NCI-H2107 treated with DMSO at 0.1 percent for 48 hours (cell line): ENCODE results near the gene CLK1.
"Not testable (repeated sequence)": the region's sequence is repeated elsewhere in the genome, so short reads cannot be mapped to it uniquely, and the experiment has no call there.

Experiments used
- DNase-seq: peaks from one replicate; lab custom pipeline; 2025; ENCODE audit not compliant: unreplicated experiment; lab: John Stamatoyannopoulos, UW

The CLK1 gene

DNA sequence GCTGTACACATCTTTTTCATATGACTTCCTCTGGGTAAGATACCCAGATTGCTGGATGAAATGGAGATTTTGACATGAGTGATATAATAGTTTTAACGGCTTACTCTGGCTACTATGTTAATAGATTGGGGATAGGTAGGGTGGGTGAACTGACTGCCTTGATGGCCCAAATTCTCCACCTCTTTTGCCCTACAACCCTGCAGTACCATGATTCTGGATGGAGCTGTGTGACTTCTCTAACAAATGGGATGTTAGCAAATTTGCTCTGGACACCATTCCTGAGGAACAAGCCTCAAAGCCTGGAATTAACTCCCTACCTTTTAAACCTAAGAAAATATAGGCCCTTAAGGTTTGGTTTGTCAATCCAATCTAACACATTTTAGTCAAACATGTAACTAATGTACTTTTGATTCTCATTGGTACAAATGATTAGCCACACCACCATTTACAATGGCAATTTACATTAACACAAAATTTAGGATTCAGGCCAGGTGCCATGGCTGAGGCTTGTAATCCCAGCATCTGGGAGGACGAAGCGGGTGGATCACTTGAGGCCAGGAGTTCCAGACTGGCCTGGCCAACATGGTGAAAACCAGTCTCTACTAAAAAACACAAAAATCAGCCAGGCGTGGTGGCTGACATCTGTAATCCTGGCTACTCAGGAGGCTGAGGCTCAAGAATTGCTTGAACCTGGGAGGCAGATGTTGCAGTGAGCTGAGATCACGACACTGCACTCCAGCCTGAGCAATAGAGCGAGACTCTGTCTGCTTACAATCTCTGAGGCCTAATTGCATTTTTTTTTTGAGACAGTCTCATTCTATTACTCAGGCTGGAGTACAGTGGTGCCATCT, 12.8 kb downstream of the CLK1 start:
- no peak for DNase-seq

DNA sequence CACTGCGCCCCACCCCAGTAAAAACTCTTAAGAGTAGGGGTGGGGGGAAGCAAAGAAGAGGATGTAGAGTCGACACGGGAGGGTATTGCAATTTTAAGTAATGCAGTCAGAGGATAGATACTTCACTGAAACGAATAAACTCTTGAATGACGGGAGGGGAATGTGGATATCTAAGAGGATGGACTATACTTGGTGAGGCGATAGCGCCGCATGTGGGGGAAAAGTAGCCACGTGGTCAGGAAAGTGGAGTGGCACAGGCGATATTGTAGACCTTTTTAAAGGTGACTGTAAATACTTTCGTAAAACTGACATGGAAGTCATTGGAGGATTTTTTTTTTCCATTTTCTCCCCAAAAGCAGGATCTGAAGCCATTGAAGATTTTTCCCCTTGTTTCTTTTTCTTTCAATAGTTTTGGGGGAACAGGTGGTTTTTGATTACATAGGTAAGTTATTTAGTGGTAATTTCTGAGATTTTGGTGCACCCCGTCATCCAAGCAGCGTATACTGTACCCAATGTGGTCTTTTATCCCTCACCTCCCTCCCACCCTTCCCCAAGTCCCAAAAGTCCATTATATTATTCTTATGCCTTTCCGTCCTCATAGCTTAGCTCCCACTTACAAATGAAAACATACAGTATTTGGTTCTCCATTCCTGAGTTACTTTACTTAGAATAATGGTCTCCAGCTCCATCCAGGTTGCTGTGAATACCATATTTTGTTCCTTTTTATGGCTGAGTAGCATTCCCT, 13.8 kb downstream of the CLK1 start:
- DNase-seq: no peak

DNA sequence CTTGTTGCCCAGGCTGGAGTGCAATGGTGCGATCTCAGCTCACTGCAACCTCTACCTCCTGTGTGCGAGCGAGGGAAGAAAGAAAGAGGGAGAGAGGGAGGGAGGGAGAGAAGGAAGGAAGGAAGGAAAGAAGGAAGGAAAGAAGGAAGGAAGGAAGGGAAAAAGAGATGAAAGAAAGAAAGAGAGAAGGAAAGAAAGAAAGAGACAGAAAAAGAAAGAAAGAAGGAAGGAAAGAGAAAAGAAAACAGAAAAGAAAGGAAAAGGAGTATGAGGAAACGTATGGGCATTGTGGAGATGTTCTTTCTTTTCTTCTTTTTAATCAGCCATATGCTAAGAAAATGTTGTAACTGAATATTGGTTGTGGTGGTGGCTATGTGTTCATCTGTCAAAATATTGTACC, 16.5 kb downstream of the CLK1 start:
- no peak for DNase-seq

DNA sequence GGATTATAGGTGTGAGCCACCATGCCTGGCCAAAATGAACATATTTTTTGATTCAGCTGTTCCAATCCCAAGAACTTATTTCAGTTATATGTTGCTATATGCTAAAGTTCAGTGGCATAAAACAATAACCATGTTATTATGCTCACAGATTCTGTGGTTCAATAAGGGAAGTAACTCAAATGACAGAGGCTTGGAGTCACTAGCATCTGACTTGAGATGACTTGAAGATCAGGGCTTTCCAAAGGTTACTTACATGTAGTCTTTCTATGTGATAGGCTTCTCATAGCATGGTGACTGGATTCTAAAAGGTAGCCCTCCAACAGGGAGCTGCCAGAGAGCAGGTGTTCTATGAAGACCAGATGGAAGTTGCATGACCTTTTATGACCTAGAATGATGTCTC, 17.2 kb downstream of the CLK1 start:
- DNase-seq: no peak

DNA sequence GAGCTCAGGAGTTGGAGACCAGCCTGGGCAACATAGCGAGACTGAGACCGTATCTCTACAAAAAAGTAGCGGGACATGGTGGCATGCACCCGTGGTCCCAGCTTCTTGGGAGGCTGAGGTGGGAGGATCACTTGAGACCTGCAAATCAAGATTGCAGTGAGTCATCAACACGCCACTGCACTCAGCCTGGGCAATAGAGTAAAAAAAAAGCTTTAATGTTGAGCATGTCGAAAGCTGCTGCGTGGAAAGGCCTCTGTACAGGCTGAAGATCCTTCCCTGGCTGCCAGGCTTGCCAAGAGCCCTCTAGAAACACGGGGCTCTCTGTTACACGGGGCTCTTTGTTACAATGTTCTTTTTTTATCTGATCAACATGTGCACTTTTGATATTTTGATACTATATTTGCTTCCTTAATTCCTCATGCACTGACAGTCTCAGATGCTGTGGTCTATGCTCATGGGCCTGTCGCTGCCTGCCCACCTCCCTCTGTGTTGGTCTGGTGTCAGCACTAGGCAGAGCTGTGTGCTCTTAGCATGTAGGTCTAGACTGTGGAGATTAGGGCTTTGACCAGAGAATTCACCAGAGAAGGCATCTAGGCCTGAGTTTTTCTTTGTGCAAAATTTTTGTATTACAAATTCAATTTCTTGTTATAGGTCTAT, 18.7 kb downstream of the CLK1 start:
- DNase-seq: no peak

DNA sequence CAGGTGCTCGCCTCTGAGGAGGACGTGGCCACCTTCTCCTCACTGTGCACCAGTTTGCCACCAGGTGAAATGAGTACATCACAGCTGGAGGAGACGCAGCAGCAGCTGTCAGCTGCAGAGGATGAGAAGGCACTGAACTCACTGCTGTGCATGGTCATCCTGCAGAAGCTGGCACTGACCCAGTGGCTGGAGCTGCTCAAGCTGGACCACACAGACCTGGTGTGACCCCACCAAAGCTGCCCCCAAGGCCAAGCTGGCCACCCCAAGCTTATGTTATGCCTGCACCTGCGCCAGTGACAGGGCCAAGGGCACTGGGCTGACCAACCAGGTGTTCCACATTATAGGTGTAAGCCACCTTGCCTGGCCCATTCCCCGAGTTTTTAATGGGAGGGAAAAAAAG, 19.3 kb downstream of the CLK1 start:
- DNase-seq: no peak

DNA sequence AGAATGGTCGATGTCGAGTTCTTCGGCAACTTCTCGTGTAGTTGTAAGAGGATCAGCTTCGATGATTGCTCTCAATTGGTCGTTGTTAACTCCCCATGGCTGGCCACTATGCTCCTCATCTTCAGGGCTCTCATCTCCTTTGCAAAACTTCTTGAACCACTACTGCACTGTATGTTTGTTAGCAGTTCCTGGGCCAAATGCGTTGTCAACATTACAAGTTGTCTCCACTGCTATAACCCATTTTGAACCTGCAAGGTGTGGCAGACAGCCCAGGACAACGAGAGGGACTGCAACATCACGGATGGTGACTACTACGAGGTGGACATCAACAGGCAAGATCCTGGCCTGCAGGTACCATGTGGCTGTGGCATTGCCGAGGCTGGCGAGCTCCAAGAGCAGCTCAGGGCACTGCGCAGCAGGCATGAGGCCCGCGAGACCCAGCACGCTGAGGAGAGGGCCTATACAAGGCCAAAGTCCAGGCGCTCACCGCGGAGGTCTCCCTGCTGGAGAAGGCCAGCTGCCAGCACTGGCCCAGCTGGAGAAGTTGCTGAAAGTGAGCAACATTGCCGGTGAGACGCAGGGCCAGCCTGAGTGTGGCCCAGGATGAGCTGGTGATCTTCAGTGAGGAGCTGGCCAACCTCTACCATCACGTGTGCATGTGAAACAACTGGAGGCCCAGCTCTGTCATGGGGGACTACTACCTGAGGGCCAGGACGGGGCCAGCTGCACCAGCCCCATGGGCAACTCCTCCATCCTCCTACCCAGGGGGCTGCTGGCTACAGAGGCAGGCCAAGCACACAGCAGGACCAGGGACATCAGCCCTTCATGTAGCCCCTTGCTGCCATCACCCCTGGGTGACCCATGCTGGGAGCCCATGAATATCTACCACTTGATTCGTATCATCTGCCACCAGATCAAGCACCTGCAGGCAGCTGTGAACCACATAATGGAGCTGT, 20.2 kb downstream of the CLK1 start:
- no peak for DNase-seq

DNA sequence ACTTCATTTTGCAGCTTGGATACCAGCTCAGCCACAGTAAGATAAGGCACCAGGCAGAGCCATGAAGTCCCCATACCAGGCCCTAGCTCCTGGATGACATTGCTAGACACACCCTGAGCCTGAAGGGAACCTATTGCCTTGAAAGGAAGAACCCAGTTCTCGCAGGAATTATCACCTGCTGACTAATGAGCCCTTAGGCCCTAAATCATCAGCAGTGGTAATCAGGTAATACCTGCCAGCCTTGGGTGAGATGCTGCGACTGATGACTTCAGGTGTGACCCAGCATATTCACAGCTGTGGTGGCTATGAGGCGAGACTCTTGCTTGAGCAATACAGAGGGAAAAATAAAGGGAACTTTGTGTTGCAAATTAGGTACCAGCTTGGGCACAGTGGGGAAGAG, 24.9 kb downstream of the CLK1 start:
- no peak for DNase-seq

DNA sequence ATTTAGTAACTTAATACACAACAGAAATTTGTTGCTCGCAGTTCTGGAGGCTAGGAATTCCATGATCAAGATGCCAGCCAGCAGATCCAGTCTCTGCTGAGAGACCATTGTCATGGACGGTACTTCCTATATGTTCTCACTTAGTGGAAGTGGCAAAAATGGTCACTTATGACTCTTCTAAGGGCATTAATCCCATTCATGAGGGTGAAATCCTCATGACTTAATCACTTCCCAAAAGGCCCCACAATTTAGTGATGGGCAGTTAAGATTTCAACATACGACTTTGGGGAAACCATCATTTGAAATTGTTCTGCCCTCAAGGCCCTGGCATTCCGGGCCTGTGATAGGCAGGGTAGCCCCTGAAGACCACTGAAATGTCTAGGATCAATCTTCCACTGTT, 29.8 kb downstream of the CLK1 start:
- no peak for DNase-seq

DNA sequence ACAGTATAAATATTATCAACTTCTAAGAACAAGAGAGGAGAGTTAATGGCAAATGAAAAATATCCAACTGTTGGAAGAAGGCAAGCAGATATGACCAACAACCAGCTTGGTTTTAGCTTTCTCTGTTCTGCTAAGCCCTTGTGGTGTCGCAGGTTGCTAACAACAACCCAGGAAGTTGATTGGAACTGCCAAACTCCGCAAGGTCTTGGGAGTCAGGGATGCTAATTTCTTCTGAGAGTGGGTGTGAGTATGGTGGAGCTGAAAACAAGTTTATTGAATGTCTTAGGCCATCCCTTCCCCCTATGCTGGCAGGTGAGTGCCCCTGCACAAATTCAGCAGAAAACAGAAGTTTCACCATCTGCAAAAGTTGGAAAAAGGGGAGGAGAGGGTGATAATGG, 35.2 kb downstream of the CLK1 start:
- no peak for DNase-seq

DNA sequence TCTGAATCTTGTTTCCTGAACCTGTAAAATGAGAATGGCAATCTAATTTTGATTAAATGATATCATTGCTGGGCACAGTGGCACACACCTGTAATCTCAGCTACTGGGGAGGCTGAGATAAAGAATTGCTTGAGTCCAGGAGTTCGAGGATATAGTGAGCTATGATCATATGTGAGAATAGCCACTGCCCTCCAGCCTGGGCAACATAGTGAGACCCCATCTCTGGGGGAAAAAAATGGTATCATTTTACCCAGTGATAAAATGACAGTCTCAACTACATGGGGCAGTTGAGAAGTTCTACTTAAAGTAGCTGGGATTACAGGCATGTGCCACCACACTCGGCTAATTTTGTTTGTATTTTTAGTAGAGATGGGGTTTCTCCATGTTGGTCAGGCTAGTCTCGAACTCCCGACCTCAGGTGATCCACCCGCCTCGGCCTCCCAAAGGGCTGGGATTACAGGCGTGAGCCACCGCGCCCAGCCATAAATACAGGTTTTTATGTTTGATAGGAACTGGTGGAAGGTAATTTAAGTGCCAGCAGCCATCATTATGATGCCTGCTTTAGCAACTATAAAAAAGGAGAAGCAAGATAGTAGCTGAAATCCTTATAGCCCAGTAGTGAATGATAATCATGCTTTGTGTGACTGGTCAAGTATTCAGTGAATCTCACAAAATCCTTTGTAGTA, 35.7 kb downstream of the CLK1 start:
- DNase-seq: no peak

DNA sequence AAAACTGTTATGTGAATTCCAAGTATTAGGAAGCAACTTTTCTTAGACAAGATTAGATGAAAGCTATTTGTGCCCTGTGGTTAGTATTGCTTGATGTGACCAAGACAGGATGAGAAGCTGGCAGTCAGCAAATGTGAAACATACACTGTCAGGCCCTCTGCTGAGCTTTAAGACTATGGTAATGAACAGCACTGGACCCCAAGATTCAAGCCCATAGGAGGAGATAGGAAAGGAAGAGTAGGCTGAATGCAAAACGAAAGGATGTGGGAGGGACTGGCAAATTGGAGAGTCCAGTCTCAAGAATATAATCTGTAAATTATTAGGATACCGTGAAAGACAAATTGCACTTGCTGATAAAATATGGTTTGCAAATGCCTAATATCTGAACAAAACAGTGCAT, 36.4 kb downstream of the CLK1 start:
- DNase-seq: no peak

DNA sequence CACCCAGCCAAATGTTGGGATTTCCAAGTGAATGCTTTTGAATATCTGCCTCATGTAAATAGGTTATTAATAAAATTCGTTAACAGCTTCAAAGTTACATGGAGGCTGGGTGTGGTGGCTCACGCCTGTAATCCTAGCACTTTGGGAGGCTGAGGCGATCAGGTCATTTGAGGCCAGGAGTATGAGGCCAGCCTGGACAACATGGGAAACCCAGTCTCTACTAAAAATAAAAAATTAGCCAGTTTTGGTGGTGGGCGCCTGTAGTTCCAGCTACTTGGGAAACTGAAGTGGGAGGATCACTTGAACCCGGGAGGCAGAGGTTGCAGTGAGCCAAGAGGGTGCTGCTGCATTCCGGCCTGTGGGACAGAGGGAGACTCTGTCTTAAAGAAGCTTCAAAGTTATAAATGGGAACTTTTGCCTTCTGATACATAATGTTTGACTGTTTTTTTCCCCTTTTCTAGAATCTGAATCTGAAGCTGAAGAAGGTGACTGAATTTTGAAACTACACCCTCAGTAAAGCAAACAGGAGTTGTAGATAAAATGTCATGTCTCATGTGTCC, 42.7 kb downstream of the CLK1 start:
- DNase-seq: no peak

DNA sequence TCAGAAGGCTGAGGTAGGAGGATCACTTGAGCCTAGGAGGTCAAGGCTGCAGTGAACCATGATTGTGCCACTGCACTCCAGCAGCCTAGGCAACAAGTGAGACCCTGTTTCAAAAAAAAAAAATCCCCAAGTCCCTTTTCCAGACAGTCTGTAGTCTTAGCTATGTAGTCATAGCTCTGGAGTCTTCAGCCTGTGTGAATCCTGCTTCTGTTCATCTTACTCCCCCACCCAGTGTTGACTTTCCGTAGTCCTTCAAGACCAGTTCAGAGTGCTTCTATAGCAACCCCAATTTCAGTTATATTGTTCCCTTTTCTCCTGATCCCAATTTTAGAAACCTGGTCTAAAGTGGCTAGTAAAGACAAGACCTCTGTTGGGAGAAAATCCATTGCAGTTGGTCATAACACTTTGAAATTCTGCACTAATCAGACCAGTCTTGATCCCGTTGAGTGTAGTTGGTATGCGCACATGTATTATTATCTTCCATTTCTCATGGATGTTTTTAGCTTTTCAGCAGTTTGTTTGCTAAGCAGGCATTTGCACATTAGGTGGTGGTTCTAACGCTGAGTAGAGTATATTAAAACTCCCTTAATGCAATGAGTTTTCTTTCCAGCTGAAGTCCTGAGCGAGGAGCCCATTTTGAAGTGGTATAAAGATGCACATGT, 43.8 kb downstream of the CLK1 start:
- DNase-seq: no peak

DNA sequence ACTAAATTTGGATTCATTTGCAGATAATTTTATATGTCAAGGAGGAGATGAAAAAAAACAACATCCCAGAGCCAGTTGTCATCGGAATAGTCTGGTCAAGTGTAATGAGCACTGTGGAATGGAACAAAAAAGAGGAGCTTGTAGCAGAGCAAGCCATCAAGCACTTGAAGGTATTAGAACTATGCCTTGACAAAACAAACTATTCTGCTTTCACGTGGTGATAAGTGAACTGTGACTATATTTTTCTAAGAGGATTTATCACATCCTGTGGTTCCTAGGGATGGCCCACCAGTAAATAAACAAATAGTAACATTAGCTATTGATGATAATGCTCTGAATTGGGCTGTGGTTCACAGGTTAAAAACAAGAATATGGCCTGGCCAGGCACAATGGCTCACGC, 45.7 kb downstream of the CLK1 start:
- not testable (repeated sequence) for DNase-seq

DNA sequence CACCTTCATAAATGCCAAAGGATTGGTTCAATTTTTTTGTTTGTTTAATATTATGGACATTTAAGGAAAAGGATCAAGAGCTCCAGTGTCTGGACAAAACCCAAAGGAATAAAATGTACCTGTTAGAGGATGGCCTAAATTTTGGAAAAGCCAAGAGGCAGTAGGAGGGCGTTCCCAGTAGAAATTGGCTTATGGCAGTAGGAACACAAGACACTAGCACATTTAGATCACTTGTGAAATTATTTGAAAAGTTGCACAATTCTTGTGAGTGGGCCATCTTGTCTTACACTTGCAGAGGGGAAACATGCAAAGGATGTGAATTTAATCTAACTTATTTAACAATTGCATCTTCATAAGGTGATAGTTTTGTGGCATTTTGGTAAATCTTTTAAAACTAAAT, 49.5 kb downstream of the CLK1 start:
- no peak for DNase-seq

DNA sequence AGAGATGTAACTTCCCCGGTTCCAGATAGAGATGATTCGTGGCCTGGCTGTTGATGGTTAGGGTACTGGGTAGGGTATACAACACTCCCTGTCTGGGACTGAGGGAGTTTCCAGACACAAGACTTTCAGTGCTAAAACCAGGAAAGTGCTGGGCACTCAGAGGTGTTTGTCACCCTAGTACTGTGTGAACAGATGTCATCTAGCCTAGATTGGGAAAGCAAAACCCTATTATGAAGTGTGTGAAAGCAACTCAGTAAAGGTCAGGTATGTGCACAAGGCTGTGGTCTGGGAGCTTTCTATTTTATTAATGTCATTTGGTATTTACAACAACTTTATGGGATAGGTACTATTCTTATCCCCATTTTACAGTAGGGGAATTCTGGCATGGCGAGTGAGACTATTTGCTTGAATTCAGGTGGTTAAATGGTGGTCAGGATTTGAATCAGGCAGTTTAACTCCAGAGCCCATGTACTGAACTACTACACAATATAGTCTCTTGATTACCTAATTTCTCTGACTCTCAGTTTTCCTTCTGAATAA, 50.1 kb downstream of the CLK1 start:
- DNase-seq: no peak

DNA sequence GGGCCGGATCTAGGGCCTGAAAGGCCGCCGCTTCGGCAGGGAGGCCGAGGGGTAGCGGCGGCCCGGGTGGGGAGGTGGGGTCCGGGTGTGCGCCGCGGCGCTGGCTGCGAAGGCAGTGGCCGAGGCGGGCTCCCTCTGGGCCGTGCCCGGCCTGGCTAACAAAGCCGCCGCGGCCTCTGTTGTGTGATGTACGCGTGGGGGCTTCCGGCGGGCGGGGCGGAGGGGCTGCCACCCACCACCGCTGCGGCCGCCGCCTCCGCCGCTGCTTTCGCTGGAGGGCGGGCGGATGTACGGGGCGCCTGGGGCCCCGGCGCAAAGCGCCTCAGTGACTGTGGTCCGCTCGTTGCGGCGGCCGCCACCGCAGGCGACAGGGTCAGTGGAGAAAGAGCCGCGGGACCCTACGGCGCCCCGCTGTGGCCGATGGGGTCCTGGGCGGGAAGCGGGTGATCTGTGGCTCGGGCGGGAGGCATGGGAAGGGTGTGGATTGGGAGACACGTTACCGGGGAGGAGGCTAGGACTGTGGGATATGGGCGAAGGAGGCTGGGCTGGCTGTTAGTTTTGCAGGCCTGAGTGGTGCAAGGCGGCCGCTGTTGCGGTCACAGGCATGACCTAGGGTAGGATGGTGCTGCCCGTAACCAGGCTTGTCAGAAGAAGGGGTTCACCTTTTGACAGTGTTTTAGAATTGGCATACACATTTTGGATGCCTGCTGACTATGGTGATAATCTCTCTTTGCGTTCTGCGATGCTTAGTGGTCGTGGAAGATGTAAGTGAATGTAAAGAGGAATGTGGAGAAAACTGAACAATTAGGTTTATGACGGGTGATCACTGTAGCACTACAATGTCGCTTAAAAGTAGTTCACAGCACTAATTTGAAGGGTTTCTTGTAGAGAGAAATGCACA, 52.1 kb downstream of the CLK1 start:
- no peak for DNase-seq
